HG03342 (cell line): ENCODE results near the gene SLC17A1.

ENCODE experiments used
- ATAC-seq: cut with Tn5 transposase; IDR thresholded peaks from one replicate; pipeline ENCODE4 v1.9.1; 2021; ENCODE audit warnings: mild to moderate bottlenecking, moderate library complexity; ENCODE audit not compliant: unreplicated experiment

SLC17A1 gene, protein sequence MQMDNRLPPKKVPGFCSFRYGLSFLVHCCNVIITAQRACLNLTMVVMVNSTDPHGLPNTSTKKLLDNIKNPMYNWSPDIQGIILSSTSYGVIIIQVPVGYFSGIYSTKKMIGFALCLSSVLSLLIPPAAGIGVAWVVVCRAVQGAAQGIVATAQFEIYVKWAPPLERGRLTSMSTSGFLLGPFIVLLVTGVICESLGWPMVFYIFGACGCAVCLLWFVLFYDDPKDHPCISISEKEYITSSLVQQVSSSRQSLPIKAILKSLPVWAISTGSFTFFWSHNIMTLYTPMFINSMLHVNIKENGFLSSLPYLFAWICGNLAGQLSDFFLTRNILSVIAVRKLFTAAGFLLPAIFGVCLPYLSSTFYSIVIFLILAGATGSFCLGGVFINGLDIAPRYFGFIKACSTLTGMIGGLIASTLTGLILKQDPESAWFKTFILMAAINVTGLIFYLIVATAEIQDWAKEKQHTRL

DNA sequence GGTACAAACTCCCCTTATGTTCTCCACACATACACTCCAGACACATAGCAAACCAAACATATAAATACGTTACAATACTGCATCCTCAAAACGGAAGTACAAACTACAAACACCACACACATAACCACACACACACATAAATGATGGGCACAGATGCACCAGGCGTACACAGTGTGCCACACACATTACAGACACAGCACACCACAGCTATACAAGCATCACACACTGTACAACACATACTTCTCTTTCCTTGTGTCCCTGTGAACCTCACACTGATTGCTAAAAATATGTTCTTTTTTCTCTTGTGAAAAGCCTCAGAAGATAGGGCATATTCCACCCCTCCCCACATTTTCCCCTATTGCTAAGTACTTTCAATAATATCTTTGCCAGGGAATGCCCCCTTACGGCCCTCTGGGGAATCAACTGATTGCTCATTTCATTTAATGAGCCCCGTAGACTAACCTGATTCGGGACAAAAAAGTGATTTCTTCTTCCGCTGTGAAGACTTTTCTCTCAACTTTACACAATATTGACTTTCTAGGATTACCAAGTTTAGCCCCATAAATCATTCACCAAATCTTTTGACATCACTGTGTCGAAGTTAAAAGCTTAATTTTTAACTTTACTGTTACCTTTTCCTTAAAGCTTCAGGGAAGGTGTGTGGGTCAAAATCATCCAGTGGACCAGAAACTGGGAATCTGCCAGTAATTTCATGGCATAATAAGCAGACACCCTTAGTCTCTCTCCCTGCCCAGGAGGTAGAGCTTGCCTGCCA, at the start of gene SLC17A1:
Gene SLC17A1 (minus strand): TSS at position 521 of the 775 bp plus-strand sequence. CDS start 1,495 bp downstream, outside the sequence.
- ATAC-seq, result no peak

DNA sequence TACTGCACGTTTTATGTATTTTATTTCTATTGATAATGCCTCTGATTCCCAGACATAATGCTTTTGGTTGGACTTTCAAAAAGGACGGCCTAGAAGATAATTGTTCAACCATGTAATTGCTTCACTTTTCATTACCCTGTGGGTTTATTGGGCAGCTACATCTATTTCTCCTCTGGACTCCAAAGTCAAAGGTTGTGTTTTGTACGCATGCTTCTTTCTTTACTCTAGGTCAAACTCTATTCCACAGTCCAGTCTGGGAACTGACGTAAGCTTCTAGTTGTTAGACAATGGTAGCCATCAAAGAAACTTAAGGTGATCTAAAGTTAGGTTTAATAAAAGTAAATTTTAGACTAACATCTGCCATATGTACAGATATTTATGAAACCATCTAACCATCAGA, 48.7 kb upstream of the SLC17A1 start:
- no peak for ATAC-seq

DNA sequence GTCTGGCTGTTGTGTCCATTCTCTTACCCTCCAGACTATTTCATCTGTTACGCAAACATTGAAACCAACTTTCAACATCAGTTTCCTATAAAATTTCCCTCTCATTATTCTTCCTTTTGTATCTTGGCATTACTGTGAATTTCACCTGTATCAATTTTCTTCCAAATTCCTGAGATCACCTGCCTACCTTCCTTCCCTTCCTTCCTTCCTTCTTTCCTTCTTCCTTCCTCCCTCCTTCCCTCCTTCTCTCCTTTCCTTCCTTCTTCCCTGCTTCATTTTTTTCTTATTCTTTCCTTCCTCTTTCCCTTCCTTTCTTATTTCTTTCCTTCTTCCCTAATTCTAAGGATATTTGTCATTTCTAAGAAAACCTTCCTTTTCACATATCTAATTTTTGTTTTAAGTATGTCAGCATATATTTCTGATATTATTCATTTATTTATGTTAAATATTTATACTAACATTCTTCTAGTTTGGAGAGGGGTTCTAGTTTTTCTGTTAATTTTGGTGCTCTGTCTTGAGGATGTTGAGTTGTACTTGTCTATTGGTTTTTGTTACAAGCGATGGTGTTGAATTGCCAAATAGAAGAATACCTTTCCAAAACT, 47.0 kb upstream of the SLC17A1 start:
- ATAC-seq, result no peak

DNA sequence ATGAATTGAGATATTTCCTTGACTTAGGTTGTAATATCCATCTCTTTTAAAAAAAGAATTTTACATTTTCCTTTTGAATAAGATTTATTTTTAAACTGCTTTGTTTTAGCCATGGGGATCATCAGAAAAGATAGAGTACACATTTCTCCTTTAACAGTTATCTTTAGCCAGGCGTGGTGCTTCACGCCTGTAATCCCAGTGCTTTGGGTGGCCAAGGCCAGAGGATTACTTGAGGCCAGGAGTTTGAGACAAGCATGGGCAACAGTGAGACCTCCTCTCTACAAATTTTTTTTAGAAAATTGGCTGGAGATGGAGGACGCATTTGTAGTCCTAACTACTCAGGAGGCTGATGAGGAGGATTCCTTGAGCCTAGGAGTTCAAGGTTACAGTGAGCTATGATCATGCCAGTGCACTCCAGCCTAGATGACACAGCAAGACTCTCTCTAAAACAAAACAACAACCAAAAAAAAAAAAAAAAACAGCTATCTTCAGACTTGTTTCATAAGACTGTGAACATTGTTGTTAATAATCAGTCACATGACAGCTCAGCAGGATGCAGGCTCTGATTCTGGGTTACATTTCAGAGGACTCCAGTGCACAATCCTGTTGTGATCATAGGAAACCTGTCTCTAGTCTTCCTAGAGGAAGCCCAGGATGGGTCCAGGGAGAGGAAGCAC, 44.2 kb upstream of the SLC17A1 start:
- no peak for ATAC-seq

DNA sequence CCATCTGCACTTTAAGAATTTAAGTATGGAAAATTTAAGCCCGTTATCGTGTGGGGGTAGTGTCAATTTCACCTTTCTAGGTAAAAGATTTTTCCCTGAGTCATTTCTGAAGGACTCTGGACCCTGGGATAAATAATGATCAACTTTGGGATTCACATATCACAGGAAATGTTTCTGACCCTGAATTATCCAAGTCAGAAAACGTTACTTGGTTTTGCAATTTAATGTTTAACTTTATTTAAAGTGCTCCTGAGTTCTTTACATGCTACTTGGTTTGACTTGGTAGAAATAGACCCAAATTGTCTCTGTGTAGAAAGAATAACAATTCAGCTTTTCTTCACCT, 43.7 kb upstream of the SLC17A1 start:
- ATAC-seq, result no peak

DNA sequence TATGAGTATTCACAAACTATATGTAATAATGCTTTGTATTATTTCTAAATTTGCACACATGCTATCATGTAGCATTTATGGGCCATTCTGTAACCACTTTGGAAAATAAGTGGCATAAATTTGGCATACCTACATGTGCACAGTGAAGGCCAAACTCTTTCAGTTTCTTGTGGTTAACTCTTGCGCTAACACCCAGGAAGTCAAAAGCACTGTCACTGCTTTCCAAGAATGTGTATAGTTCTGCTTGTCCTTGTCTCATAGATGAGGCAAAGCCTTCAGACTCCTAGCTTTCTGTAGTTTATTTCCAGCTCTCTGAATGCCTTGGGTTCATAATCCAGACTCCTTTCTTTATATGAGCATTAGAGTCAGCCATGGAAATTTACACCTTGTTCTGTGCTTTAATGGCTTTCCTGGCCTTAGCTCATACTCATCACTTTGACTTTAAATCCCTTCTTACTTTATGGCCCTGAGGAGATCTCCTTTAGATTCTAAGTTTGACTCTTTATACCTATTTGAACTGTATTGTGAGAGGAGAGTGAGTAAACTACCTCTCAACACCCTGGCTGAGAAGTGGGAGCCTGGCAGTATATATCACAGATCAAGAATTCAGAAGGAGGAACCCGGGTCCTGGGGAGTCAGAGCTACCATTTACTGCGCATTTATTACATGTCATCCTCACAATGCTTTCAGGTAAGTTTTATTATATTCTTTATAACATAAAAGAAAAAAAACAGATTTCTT, 43.1 kb upstream of the SLC17A1 start:
- no peak for ATAC-seq

DNA sequence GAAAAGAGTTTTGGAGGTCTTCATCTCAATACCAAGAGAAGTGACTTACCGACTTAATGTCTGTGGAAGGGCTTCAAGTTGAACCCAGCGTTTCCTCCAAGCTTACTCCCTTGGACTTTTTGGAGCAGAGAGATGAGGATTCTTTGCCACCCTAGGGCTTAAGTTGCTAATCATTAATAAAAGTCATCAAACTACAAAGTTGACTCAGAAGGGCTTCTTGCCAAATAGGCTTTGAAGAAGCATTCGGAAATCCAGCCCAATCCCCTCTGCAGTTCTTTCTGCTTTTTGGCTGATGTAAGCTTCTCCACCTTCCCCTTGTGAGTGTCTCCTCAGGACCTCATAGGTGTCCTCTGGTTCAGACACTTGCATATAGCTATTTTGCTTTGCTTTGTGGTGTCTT, 42.3 kb upstream of the SLC17A1 start, which contains the start of gene SLC17A3:
Gene SLC17A3 (minus strand): TSS at position 126 of the 400 bp plus-strand sequence. CDS start 5,856 bp downstream, outside the sequence.
- ATAC-seq, result no peak

DNA sequence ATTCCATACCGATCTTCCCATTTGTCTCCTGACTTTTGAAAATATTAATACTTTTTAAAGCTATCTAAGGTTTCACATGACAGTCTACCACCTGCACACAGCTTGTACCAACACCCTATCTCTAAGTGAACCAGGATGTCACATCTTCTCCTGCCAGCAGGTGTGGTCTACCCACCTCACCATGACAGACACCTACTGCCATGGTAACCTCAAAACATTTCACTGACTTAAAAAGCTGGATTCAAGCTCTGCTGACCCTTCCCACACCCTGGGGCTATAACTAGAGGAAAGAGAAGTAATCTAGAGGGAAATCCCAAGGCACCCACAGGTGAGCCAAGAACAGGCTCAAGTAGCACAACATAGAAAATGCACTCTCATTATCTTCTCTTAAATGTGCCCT, 41.0 kb upstream of the SLC17A1 start:
- no peak for ATAC-seq

DNA sequence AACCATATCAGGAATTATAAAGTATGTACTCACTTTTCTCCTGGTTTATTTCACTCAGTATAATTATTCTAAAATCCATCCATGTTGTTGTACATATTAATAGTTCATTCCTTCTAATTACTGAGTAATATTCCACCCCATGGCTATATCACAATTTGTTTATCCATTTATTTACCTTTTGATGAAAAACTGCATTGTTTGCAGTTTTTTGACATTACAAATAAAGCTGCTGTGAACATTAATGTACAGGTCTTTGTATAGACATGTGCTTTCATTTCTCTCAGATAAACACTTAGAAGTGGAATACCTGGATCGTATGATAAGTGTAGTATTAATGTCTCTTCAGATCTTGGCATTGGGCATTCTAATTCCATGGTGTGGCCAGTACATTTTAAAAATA, 38.0 kb upstream of the SLC17A1 start:
- ATAC-seq, result no peak

DNA sequence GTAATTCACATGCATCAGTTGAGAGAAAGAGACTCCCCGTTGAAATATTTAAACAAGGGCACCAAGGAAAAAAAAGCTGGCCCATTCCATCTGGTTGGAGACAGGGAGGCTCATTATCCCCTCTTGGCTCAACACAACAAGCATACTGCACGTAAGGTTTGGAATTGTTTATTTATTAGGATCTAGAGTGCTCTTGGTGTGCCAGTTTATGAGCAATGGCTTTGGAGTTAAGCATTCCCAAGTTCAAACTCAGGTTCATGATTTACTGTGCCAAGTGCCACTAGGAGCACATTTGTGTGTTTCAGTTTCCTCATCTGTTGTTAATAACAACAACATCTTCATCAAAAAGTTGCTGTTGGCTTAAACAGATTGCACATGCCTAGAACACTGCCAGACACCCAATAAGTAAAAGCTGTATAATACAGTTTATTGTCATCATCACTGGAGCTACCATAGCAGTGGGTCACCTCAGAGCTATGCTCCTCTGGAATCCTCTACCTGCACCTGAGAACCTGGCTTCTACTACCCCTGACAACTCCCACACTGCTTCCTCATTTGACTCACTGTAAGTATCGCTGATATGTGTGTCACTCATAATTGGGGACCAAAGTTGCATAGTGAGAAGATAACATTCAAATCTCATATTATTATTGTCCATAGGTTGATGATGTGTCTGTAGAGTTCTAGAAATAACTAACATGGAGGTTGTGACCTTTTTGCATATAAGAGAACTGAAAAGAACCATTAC, 36.8 kb upstream of the SLC17A1 start:
- ATAC-seq, result no peak

DNA sequence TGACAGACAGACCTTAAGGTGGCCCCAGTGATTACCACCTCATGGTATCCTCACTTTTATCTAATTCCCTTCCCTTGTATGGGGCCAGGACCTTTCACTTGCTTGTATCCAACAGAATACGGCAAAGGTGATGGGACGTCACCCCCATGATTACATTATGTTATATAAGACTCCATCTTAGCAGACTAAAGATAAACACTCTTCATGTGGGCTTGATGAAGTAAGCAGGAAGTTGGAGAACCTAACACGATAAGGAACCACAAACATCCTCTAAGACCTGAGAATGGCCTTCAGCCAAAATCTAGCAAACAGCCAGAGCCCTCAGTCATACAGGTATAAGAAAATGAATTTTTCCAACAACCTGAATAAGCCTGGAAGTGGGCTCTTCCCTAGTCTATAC, 34.2 kb upstream of the SLC17A1 start:
- ATAC-seq, result no peak

DNA sequence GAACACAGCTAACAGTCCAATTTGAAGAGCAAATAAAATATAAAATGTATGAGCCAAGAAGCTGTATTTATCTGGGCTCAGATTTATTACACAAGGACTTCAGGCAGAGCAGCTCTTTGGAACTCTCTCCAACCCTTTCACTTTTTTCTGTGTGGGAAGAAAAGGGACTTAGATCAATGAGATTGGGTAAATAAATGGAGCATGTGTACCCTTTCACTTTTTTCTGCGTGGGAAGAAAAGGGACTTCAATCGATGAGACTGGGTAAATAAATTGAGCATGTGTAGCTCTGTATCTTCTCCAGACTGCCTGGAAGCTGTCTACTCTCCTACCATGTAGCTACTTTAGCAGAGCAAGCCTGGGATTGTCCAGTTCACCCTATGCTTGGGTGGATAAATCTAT, 31.5 kb upstream of the SLC17A1 start:
- no peak for ATAC-seq

DNA sequence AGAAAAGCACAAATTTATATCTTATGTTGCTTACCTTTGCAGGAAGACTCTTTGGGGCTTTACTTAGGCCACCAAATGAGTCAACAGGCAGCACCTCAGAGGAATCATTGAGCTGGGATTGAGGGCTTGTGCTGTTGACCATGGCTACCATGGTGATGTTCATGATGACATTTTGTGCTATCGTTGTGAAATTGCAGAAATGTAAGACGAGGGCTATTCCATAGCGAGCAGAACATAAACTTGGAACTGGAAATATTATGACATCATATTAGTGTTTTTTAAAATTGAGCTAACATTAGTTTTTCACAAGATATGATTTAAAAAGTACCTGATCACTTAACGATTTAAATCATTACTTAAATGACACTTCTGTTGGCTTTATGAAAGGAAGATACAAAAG, 30.3 kb upstream of the SLC17A1 start:
- no peak for ATAC-seq

DNA sequence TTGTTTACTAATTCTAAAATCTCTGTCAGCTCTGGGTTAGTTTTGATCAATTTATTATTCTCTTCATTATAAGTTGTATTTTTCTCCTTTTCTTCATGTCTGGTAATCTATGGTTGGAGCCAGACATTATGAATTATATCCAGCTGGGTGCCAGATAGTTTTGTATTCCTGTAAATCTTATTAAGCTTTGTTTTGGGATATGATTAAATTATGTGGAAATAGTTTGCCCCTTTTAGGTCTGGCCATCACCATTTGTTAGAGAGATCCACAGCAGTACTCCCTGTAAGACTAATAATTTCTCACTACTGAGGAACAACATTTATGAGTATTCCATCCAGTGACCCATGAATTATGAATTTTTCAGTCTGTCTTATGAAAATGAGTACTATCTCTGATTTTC, 20.9 kb upstream of the SLC17A1 start:
- ATAC-seq, result no peak

DNA sequence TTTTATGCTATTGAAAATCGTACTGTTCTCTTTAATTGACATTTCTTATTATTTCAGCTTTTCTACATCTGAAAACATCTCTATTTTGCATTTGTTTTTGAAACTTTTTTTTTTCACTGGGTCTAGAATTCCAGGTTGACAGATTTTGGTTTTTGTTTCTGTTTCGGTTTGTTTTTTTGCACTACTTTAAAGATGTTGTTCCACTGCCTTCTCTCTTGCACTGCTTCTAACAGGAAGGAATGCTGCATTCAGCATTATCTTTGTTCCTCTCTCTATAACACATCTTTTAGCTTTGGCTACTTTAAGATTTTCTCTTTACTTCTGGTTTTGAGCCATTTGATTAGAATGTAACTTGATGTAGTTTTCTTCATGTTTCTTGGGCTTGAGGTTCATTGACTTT, 20.1 kb upstream of the SLC17A1 start:
- ATAC-seq, result no peak

DNA sequence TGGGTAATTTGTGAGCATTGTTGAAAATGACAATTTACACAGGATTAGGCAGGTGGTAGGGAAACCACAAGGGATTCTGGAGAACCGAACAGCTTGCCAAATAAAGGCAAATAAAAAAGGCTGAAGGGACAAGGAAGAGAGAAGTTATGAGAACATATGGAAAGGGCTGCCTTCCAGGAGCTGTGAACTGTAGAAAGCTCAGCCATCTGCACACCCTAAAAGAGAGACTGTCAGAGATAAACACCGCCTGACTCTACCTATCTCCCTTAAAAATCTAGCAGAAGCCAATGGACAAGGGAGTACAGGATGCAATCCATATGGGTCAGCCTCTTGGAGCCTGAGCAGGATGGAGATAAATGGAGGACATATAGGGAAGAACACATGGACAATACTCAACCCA, 12.7 kb upstream of the SLC17A1 start:
- ATAC-seq, result no peak

DNA sequence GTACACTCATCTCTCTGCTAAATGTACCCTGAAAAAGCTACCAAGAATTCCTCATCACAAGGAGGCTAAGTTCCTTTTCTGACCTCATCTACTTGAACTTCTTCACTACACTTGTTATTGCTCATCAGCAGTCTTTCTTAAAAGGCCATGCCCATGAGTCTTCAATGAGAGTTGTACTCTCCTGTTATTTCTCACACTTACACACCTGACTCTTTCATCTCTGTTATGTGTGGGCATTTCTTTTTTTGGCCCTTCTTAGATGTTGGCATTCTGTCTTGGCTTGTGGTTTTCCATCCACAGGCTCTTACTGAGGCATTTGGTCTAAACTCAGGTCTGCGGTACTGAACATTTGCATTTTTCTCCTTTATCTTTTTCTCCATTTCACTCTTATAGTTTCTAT, 10.7 kb upstream of the SLC17A1 start:
- ATAC-seq, result no peak

DNA sequence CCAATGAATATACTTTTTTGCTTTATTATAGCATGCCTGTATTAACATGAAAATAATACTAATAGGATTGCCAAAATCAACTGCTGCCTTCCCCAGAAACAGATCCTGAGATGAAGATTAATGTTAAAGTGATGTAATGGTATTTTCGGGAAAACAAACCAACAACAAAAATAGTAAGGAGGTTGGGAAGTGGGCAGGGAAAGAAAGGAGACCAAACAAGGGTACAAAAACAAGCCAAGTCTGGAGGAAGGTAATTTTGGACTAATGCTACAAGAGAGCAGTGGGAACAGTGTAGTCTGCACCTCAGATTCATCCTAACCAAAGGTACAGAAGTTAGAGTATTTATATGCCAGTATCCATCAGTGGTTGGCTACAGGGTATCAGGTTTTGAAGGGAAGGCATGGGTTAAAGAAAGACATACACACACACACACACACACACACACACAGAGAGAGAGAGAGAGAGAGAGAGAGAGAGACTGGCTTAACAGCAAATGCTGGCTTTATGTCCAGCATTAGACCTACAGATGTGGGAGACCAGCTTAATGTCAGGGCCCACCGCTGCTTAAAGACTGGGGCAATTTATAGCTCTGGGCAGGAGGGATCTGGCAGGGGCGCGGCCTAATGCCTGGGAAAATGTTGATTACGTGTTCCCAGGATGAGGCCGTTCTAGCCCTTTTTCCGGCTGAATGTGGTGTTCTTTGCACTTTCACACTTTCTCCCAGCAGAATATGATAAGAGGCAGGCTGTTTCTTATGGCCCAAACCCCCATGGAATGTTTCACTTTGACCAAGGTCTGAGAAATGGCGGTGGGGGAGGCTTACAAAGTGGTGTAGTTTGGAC, 3.8 kb upstream of the SLC17A1 start:
- no peak for ATAC-seq

DNA sequence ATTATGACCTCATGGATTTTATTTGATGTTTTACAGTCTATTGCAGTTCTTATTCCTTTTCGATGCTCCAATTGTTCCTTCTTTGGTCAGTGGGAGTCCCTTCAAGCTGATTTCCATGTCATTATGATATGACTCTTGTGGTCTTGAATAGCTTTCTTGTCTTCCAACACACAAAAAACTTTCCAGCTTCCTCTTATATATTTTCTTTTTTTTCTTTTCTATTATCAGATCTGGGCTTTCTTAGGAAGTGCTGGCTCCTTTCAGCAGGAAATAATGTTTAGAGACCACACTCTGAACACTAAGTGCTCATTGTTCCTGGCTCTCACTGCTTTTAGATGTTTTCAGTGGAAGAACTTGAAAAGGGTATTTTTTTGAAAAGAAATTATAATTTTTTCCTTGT, 3.1 kb upstream of the SLC17A1 start:
- no peak for ATAC-seq
